ENCODE data around the gene CD300E. TPM values are rescaled to one million over a fixed set of nuclear protein-coding genes. Genes with fewer than 3 reads are reported as not detected.

Gene CD300E
- total RNA-seq, 1 experiment from 2014 or later: not detected

GRCh38 chr17:74597069-74597790 is 26.3 kb downstream of the CD300E start:
- H3K27ac ChIP-seq (ENCODE audit: low read length): no peak overlapping the region
- no peak overlapping the region for H3K4me3 ChIP-seq (ENCODE audit: low read length)
- CTCF ChIA-PET: no interaction called here
- ATAC-seq: no peak
- no peaks in the 10 kb centered on the region for H3K36me3 ChIP-seq (ENCODE audit: low read depth, low read length)
- no peak overlapping the region for H3K4me2 ChIP-seq (ENCODE audit: low read length)
- H3K9me3 ChIP-seq (ENCODE audit: low read length): no peaks in the 10 kb centered on the region
- no peaks in the 10 kb centered on the region for H3K79me2 ChIP-seq (ENCODE audit: low read length)
- no peak for DNase-seq
- POLR2A ChIA-PET (ENCODE audit: unreplicated experiment): no interaction called here
- intact Hi-C loops (cut with micrococcal nuclease): no loop called here
- no peak overlapping the region for H3K9ac ChIP-seq (ENCODE audit: low read length)
- no peak for TF ChIP-seq CTCF (conservative IDR thresholded peaks at IDR 0.05; ENCODE audit: low read depth, low read length)
- no peak for TF ChIP-seq EZH2phosphoT487 (IDR thresholded peaks at IDR 0.05; ENCODE audit: borderline replicate concordance, low read length)
- TF ChIP-seq EZH2 (IDR thresholded peaks at IDR 0.05; ENCODE audit: low read length, unreplicated experiment): no peak
- H2AFZ ChIP-seq (ENCODE audit: low read length): no peak overlapping the region
- H3F3A ChIP-seq (ENCODE audit: low read length, unreplicated experiment): no peaks in the 10 kb centered on the region
- peaks cover 63% of the 10 kb centered on the region for H3K27me3 ChIP-seq (ENCODE audit: low read length)
- H4K20me1 ChIP-seq (ENCODE audit: low read length): no peaks in the 10 kb centered on the region
- H3K4me1 ChIP-seq (ENCODE audit: insufficient read depth, low read length): no peaks in the 10 kb centered on the region
- no peaks in the 10 kb centered on the region for H3K9me2 ChIP-seq (replicated peaks; ENCODE audit: low read length)
- BruUV-seq (replicated peaks): no TSS peak

- H3K79me2 ChIP-seq (ENCODE audit: low read length): no peaks in the 10 kb centered on the region
- ChIA-PET POLR2A (ENCODE audit: unreplicated experiment) (no interaction called here), CTCF (no interaction called here)
- H3K27me3 ChIP-seq (ENCODE audit: low read length): peaks cover 64% of the 10 kb centered on the region
- TF ChIP-seq EZH2 (IDR thresholded peaks at IDR 0.05; ENCODE audit: low read length, unreplicated experiment) (no peak), EZH2phosphoT487 (IDR thresholded peaks at IDR 0.05; ENCODE audit: borderline replicate concordance, low read length) (no peak), CTCF (conservative IDR thresholded peaks at IDR 0.05; ENCODE audit: low read depth, low read length) (no peak)
- no peaks in the 10 kb centered on the region for H4K20me1 ChIP-seq (ENCODE audit: low read length)
- H3K4me2 ChIP-seq (ENCODE audit: low read length): no peak overlapping the region
- H3K9me3 ChIP-seq (ENCODE audit: low read length): no peaks in the 10 kb centered on the region
- no peak overlapping the region for H3K27ac ChIP-seq (ENCODE audit: low read length)
- intact Hi-C loops (cut with micrococcal nuclease): no loop called here
- H3K36me3 ChIP-seq (ENCODE audit: low read depth, low read length): no peaks in the 10 kb centered on the region
- H3K4me3 ChIP-seq (ENCODE audit: low read length): no peak overlapping the region
- ATAC-seq (no peak), DNase-seq (no peak)
- no peak overlapping the region for H2AFZ ChIP-seq (ENCODE audit: low read length)
- no peak overlapping the region for H3K9ac ChIP-seq (ENCODE audit: low read length)
- BruUV-seq (replicated peaks): no TSS peak
- H3K4me1 ChIP-seq (ENCODE audit: insufficient read depth, low read length): no peaks in the 10 kb centered on the region
- H3F3A ChIP-seq (ENCODE audit: low read length, unreplicated experiment): no peaks in the 10 kb centered on the region
- no peaks in the 10 kb centered on the region for H3K9me2 ChIP-seq (replicated peaks; ENCODE audit: low read length)
Measured at GRCh38 chr17:74595037-74595750, 28.3 kb downstream of the CD300E start.

All from PC-3 (cell line).